HuH-7 (cell line): Measurements from ENCODE around the gene MAP4K1.
A peak's percentile ranks its signal among the peaks of the same experiment; 100 is the strongest.

ENCODE experiments used
- DNase-seq: peaks from one replicate; pipeline ENCODE4 v3.0.0; 2011; ENCODE audit warnings: low spot score

MAP4K1 gene

DNA sequence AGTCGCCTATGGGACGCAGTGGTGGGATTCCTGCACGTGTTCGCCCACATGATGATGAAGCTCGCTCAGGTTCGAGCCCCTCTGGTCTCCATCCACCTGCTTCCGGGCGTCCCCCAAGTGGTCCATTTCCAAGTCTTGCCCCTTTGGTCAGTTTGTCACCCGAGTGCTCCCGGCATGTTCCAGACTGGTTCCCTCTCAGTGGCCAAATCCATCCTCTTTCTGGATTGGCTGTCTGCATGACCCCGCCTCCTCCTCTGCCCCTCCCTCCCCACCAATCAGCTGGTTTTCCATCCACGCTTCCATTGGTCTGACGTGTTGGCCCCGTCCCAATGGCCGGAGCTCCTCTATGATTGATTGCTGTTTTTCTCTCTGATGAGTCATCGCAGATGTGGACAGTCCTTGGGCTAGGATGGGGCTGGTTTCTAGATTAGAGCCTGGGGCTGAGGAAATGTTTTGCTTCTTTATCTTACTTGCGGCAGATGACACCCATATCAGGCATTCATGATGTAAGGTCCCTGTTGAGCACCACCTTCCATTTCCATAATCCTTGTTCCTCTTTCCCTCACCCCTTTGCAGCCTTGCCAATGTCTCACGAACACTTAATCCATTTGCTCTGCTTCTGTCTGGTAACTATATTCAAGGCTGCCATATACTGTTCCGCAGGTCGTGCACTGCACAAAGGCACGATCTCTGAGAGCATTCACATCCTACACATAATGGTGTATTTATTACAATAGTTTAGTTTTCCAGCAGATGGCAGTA lies 73.8 kb downstream of the MAP4K1 start:
- DNase-seq: peak; percentile 66

DNA sequence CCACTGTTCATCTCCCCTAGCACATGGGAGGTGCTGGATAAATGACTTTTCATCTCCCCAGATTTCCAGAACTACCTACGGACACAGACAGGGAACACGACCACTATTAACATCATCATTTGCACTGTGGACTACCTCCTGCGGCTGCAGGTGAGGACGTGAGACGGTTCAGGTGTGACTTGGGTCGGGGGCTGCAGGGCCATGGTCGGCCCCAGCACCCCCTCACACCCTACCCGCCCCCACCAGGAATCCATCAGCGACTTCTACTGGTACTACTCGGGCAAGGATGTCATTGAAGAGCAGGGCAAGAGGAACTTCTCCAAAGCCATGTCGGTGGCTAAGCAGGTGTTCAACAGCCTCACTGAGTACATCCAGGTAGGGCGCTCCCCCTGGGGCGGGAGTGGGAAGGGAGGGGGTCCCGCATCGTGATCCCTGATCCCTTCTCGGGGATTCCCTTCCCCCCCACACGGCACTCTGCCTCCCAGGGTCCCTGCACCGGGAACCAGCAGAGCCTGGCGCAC lies 74.4 kb downstream of the MAP4K1 start:
- DNase-seq: no peak

DNA sequence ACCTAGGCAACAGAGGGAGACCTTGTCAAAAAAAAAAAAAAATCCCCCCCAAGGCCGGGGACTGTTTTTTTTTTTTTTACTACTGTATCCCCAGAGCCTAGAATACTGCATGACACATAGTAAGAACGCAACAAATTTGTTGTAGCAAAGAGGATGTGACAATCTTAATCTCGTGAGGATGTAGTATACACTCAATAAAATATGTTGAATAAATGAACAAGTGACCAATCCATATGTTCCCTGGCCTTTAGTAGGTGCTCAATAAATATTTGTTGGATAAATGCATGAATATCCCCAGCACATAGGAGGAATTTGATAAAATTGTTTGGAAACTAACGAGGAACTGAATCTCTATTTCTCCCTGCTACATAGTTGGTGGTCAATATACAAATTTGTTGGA lies 75.7 kb downstream of the MAP4K1 start:
- no peak for DNase-seq

DNA sequence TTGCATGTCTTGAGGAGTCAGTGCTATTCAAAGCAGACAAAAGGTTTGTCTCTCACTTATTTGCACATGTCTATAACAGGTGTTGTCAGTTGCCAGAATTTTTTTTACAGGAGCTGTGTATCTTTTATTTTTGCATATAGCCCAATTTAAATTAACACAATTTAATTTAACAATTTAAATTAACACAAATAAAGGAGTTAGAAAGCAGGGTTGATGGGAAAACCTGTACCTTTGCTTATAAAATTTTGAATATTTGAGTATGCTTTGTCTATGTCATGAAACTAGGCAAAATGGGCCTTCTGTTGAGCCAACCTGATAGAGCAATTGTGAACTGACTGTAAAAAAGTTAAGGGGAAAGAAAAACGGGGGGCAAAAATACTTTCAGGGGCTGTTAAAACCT lies 78.0 kb downstream of the MAP4K1 start:
- no peak for DNase-seq

DNA sequence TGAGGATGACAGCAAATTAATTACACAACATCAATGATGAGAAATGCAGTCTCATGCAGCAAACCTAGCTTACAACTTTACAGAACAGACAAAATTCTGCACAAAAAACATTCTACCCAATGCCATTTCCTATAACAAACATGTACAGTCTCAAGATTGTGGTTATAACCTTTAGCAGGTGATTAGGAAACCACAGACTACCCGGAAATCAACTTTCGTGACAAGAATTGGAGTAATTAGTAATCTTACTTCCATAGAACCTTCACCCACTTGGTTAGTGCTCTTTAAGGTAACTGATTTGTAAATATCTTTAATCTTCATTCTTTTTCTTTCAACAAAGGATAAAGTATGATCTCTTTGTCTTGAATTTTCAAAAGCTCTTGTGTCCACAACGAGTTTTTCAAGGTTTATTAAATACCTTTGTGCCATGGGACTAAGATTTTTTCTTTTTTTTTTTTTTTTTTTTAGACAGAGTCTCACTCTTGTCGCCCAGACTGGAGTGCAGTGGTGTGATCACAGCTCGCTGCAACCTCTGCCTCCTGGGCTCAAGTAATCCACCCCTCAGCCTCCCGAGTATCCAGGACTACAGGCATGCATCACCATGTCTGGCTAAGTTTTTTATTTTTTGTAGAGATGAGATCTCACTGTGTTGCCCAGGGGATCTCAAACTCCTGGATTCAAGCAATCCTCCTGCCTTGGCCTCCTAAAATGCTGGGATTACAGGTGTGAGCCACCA lies 78.8 kb downstream of the MAP4K1 start:
- DNase-seq: no peak

DNA sequence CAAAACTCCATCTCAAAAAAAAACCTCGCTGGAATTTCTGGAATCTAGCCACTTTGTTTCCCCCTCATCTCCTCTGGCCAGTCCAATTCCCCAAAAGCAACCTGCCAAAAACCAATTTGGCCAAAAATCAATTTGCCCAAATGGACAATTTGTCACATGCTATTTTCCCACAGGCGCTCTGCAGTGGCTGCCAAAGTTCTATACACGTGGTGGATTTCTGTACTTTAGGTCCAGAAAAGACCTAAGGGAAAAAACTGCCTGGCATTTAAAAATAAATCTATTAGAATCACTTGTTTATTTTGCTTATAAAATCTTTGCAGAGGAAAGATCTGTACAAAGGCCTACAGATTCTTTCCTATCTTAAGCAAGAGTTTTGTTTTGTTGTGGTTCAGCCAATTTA lies 79.4 kb downstream of the MAP4K1 start:
- no peak for DNase-seq
